ENCODE results near the gene KXD1.
A peak's percentile ranks its signal among the peaks of the same experiment; 100 is the strongest.
"Not testable (repeated sequence)": the region's sequence is repeated elsewhere in the genome, so short reads cannot be mapped to it uniquely, and the experiment has no call there.

Gene KXD1

GRCh38 chr19:18537431-18537830, 20.2 kb upstream of the KXD1 start:
- DNase-seq: no peak

GRCh38 chr19:18538115-18538514, 19.6 kb upstream of the KXD1 start:
- DNase-seq: no peak

GRCh38 chr19:18539372-18539771, 18.3 kb upstream of the KXD1 start:
- no peak for DNase-seq

- not testable (repeated sequence) for DNase-seq
These were observed 17.5 kb upstream of the KXD1 start for GRCh38 chr19:18540200-18540599.

GRCh38 chr19:18541258-18541991, 16.2 kb upstream of the KXD1 start:
- no peak for DNase-seq

GRCh38 chr19:18541992-18542940, 15.4 kb upstream of the KXD1 start:
- DNase-seq: no peak

GRCh38 chr19:18542941-18543813, 14.5 kb upstream of the KXD1 start, which contains the start of gene FKBP8:
FKBP8 (minus strand) TSS chr19:18543573; CDS start chr19:18541970, 1,603 bp downstream.
- DNase-seq: peak; percentile 95

- DNase-seq: peak; percentile 65
These were observed 13.7 kb upstream of the KXD1 start for GRCh38 chr19:18543814-18544475.

- no peak for DNase-seq
These were observed 6.0 kb upstream of the KXD1 start for GRCh38 chr19:18551631-18552030.

GRCh38 chr19:18558202-18558555, 509 bp downstream of the KXD1 start:
- no peak for DNase-seq

GRCh38 chr19:18558604-18559003, 934 bp downstream of the KXD1 start:
- no peak for DNase-seq

GRCh38 chr19:18559685-18560084, 2.0 kb downstream of the KXD1 start:
- no peak for DNase-seq

- DNase-seq: no peak
These were observed 4.4 kb downstream of the KXD1 start for GRCh38 chr19:18562086-18562485.

- no peak for DNase-seq
These were observed 9.3 kb downstream of the KXD1 start for GRCh38 chr19:18566953-18567352.

- DNase-seq: no peak
These were observed 10.7 kb downstream of the KXD1 start for GRCh38 chr19:18568367-18568766.

GRCh38 chr19:18571564-18572344, 14.1 kb downstream of the KXD1 start, which contains the start of gene UBA52:
UBA52 (plus strand) TSS chr19:18571857; CDS start chr19:18573301, 1,444 bp downstream.
- peak; percentile 100 for DNase-seq

GRCh38 chr19:18574691-18575291, 17.1 kb downstream of the KXD1 start:
- DNase-seq: no peak

- DNase-seq: no peak
These were observed 18.7 kb downstream of the KXD1 start for GRCh38 chr19:18576383-18576782.

GRCh38 chr19:18577365-18577914, 19.8 kb downstream of the KXD1 start:
- no peak for DNase-seq

GRCh38 chr19:18580311-18580710, 22.6 kb downstream of the KXD1 start:
- no peak for DNase-seq

GRCh38 chr19:18586306-18586705, 28.6 kb downstream of the KXD1 start:
- DNase-seq: no peak

Data from activated T-cell treated with anti-CD3 and anti-CD28 coated beads, Interleukin-2, amount 50 U/mL, for 1 hour (primary cell).